Coronary artery (tissue), 2 donors: Measurements from ENCODE around the gene SPACA7.
A peak's percentile ranks its signal among the peaks of the same experiment; 100 is the strongest.

Experiments
- DNase-seq: peaks from one replicate; pipeline ENCODE4 v3.0.0-alpha.2; 2017; ENCODE audit warnings: low spot score
- H3K27ac ChIP-seq, 2 donors: fragments of 200-600 bp; sonication (generic); one replicate each; pipeline ENCODE4 v1.5.1; 2016 to 2019
- H3K4me3 ChIP-seq: fragments of 200-600 bp; sonication (generic); 2 replicates; pipeline ENCODE4 v1.5.1; 2016; ENCODE audit warnings: mild to moderate bottlenecking, moderate library complexity
- TF ChIP-seq, protein P1 (sequence below): fragments of 200-600 bp; sonication (generic); IDR thresholded peaks from one replicate; pipeline ENCODE4 v1.5.1; 2019; ENCODE audit warnings: antibody characterized with exemption

The SPACA7 gene

DNA sequence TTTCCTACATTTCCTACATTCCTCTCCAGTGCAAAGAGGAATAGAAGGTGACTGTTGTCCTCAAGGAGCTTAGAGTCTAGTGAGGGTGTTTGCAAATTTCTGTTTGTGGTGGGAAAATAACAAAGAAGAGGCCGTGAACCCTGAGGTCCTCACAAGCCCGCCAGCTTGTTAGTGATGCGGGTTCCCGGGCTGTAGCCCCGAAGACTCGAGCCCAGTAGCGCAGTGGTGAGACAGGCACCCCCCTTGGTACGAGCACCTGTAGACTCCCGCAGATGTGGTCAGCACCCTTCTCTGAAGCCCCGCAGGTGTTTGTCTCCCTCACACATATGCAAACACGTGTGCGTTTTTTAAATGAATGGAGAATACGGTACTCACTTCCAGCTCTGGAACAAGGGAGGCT, 26.5 kb upstream of the SPACA7 start:
- DNase-seq = no peak
- Histone ChIP-seq H3K27ac (no peak overlapping the region), H3K4me3 (no peak overlapping the region)
- TF ChIP-seq, protein P1, sequence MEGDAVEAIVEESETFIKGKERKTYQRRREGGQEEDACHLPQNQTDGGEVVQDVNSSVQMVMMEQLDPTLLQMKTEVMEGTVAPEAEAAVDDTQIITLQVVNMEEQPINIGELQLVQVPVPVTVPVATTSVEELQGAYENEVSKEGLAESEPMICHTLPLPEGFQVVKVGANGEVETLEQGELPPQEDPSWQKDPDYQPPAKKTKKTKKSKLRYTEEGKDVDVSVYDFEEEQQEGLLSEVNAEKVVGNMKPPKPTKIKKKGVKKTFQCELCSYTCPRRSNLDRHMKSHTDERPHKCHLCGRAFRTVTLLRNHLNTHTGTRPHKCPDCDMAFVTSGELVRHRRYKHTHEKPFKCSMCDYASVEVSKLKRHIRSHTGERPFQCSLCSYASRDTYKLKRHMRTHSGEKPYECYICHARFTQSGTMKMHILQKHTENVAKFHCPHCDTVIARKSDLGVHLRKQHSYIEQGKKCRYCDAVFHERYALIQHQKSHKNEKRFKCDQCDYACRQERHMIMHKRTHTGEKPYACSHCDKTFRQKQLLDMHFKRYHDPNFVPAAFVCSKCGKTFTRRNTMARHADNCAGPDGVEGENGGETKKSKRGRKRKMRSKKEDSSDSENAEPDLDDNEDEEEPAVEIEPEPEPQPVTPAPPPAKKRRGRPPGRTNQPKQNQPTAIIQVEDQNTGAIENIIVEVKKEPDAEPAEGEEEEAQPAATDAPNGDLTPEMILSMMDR = no peak

DNA sequence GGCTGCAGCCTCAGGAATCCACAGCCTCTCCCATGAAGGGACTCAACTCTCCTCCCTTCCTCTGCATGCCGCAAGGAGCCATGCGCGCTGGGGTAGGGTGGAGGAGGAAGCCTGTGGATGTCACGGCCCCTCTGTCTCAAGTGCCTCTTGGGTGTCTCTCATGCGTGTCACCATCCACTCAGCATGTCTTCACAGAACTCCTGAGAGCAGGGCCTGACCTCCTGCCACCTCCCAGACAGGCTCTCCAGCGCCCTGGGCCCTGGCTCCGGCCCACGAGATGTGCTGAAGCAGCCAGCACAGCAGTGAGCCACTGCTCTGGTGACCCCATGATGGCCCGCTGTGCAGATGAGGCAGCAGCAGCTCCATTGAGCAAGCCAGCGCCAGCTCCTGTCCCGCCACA, 25.9 kb upstream of the SPACA7 start:
- TF ChIP-seq, protein P1 = no peak
- Histone ChIP-seq H3K4me3 (no peak overlapping the region), H3K27ac (no peak overlapping the region)
- peak; percentile 58 for DNase-seq

DNA sequence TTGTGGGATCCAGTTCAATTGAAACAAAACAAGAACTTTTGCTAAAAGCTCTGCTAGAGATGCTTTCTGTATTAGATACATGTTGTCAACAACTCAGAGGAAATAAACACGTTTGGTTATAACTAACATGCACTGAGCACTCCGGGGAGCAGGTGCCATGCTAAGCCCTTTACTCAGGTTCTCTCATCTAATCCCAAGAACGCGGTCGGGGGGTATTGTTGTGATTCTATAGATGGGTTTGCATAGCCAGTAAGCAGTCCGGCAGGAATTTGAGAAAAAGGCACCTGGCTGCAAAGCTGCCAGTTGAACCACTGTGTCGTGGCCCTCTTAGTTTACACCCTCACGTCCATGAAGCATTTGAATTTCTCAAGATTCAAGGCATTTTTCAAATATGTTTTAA, 24.3 kb upstream of the SPACA7 start:
- DNase-seq = no peak
- TF ChIP-seq, protein P1 = no peak
- Histone ChIP-seq H3K4me3 (no peak overlapping the region), H3K27ac (no peak overlapping the region)

DNA sequence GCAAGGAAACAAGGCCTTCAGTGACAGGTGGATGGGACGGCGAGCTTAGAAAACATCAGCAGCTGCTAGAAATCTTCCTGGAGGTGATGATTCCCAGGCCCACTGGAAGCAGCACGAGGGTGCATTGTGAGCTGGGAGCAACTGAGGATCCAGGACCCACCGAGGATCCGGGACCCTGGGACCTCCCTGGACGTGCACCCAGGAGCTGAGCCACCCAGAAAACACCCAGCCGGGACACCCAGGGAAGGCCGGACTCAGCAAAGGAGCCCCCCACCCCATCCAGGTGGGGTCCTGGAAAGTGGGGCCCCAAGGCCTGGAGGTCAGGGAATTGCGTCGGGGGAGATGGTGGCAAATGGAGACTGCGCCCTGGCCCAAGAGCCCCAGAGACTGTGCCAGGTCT, 22.3 kb upstream of the SPACA7 start:
- no peak overlapping the region for H3K27ac ChIP-seq
- DNase-seq = no peak
- H3K4me3 ChIP-seq = no peak overlapping the region
- TF ChIP-seq, protein P1 = no peak

DNA sequence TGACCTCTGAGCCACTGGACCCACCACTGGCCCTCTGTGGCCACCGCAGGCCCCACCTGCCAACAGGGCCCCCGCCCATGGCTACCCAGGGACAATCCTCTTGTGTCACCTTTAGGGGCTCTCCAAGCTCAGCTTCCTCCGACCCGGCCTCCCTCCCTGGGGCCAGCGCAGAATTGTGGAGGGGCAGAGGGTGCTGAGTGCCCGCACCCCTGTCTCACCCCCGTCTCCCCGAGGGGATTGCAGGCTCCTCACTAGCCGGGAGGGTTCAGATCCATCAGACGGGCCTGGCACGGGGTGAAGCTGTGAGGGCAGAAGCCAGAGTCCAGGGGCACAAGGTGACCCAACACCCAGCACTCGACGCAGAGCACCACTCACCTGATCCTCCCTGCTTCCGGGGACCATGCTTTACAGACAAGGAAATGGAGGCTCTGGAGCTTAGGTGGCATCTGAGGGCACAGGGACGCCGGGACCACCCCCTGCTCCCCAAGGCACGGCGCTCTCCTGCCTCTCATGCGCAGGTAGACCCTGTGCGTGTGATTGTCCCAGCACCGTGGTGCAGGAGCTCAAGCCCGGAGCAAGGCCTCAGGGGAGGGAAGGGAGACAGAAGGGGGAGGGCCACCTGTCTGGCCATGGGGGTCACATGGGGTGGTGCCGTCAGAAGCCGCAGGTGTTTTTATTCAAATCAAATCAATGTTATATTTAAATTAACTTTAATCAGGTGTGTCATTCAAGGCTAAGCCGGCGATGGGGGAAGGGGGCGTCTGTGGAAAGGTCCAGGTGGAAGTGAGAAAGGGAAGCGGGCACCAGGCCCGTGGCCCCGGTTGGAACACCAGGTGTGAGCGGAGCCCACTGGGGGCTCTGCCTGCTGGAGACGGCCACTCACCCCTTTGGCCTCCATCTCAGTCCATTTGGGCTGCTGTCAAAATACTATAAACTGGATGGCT, 21.6 kb upstream of the SPACA7 start:
- H3K27ac ChIP-seq = no peak overlapping the region
- DNase-seq = no peak
- TF ChIP-seq, protein P1 = no peak
- H3K4me3 ChIP-seq = no peak overlapping the region

DNA sequence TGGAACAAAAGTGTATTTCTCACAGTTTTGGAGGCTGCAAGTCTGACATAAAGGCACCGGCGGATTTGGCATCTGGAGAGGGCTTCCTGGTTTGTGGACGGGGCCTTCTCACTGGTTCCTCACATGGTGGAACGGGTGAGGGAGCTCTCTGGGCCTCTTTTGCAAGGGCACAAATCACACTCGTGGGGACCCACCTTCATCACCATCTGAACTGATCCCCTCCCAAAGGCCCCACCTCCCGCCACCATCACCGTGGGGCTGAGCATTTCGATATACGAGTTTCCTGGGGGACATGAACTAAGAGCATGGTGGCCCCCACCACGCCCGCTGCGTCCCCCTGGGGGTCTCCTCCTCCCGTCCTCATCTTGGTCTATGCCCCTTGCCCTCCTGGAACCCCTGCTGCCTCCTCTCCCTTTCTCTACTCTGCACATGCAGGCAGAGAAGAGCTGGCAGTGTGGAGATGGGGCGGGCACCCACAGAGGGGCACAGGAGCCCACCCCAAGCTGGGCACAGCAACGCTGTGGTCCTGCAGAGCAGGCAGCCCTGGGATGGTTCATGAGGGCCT, 20.8 kb upstream of the SPACA7 start:
- TF ChIP-seq, protein P1 = no peak
- no peak for DNase-seq
- no peak overlapping the region for H3K27ac ChIP-seq
- no peak overlapping the region for H3K4me3 ChIP-seq

DNA sequence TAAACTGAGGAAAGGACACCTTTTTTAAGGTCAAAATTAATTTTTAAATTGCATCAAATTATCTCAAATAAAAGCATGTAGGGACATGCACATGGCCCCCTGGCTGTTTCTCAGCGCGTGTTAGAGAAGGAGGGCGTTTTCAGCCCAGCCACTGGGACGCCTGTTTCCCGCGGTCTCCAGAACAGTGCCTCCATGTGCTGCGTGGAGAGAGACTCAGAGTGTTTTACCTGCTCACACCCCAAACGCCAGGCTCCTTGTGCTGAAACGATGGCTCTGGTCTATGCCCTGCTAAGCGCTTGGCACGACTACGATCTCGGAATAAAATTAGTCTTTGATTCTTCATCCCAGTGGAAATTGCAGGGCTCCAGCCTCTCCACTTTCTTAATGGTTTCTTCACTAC, 20.0 kb upstream of the SPACA7 start:
- no peak overlapping the region for H3K27ac ChIP-seq
- H3K4me3 ChIP-seq = no peak overlapping the region
- DNase-seq = no peak
- TF ChIP-seq, protein P1 = no peak
